Astrocyte (in vitro differentiated cells and primary cell): ENCODE data around the gene FCHO1. TPM values are rescaled to one million over a fixed set of nuclear protein-coding genes. Genes with fewer than 3 reads are reported as not detected.

ENCODE experiments used
- DNase-seq: peaks from one replicate; pipeline ENCODE4 v3.0.0-alpha.2; 2010; ENCODE audit warnings: low read depth
- FAIRE-seq: peaks from 2 replicates; lab custom pipeline; 2011; peaks lifted over from hg19 to GRCh38; lab: Jason Lieb, UNC
- H2AFZ ChIP-seq: 2 replicates; pipeline ENCODE4 v1.6.0; 2012; ENCODE audit warnings: low read depth, low read length, inconsistent platforms
- H3K27ac ChIP-seq: 2 replicates; pipeline ENCODE4 v1.5.1; 2011; ENCODE audit warnings: low read depth, low read length, inconsistent platforms
- H3K27me3 ChIP-seq: 2 replicates; pipeline ENCODE4 v1.6.0; 2011; ENCODE audit warnings: low read length, inconsistent platforms; ENCODE audit not compliant: insufficient read depth
- H3K36me3 ChIP-seq: 2 replicates; pipeline ENCODE4 v1.5.1; 2011; ENCODE audit warnings: low read length, inconsistent platforms; ENCODE audit not compliant: insufficient read depth
- H3K4me1 ChIP-seq: 2 replicates; pipeline ENCODE4 v1.5.1; 2011; ENCODE audit warnings: low read length, inconsistent platforms; ENCODE audit not compliant: insufficient read depth
- H3K4me2 ChIP-seq: 2 replicates; pipeline ENCODE4 v1.6.0; 2012; ENCODE audit warnings: low read length, inconsistent platforms
- H3K4me3 ChIP-seq: 2 replicates; pipeline ENCODE4 v1.5.1; 2011; ENCODE audit warnings: low read depth, mild to moderate bottlenecking, low read length, inconsistent platforms; ENCODE audit not compliant: insufficient read depth
- H3K79me2 ChIP-seq: 2 replicates; pipeline ENCODE4 v1.6.0; 2012; ENCODE audit warnings: mild to moderate bottlenecking, low read length, inconsistent platforms; ENCODE audit not compliant: insufficient read depth
- H3K9ac ChIP-seq: 2 replicates; pipeline ENCODE4 v1.6.0; 2012; ENCODE audit warnings: mild to moderate bottlenecking, low read length, inconsistent platforms
- H3K9me3 ChIP-seq: 2 replicates; pipeline ENCODE4 v1.5.1; 2012; ENCODE audit warnings: low read depth, mild to moderate bottlenecking, low read length, inconsistent platforms; ENCODE audit not compliant: insufficient read depth
- H4K20me1 ChIP-seq: 2 replicates; pipeline ENCODE4 v1.6.0; 2012; ENCODE audit warnings: low read length, inconsistent platforms; ENCODE audit not compliant: insufficient read depth
- H3K27ac Mint-ChIP-seq: one replicate; pipeline ENCODE4 v1.8.0; 2021; ENCODE audit warnings: mild to moderate bottlenecking, mixed read lengths; ENCODE audit not compliant: unreplicated experiment
- H3K27me3 Mint-ChIP-seq: one replicate; pipeline ENCODE4 v1.8.0; 2021; ENCODE audit warnings: low read depth, mixed read lengths; ENCODE audit not compliant: unreplicated experiment
- H3K36me3 Mint-ChIP-seq: one replicate; pipeline ENCODE4 v1.8.0; 2021; ENCODE audit warnings: low read depth, mixed read lengths; ENCODE audit not compliant: unreplicated experiment
- H3K4me1 Mint-ChIP-seq: one replicate; pipeline ENCODE4 v1.8.0; 2021; ENCODE audit warnings: low read depth, mixed read lengths; ENCODE audit not compliant: unreplicated experiment
- H3K4me3 Mint-ChIP-seq: one replicate; pipeline ENCODE4 v1.8.0; 2021; ENCODE audit warnings: mild to moderate bottlenecking, moderate library complexity, mixed read lengths; ENCODE audit not compliant: unreplicated experiment
- H3K9me3 Mint-ChIP-seq: one replicate; pipeline ENCODE4 v1.8.0; 2021; ENCODE audit warnings: mild to moderate bottlenecking, mixed read lengths; ENCODE audit not compliant: unreplicated experiment
- EZH2 ChIP-seq: IDR thresholded peaks from 2 replicates; pipeline ENCODE4 v1.6.1; 2012; ENCODE audit warnings: mild to moderate bottlenecking, low read length, inconsistent platforms; ENCODE audit not compliant: insufficient read depth
- total RNA-seq: library from RNA; stranded (reverse); gene quantifications from 2 replicates; pipeline ENCODE4 v1.2.1, GENCODE V29; 2021
- TF ChIP-seq, protein P1 (sequence below): IDR thresholded peaks from 2 replicates; pipeline ENCODE4 v1.5.1; 2011; ENCODE audit warnings: low read depth, mild to moderate bottlenecking, inconsistent platforms, low read length, moderate library complexity; ENCODE audit not compliant: insufficient read depth

Gene FCHO1
- total RNA-seq, 1 donor from 2014 or later: 2.0 TPM

- no peak overlapping the region for H3K4me3 ChIP-seq
- peaks cover 2% of the 10 kb centered on the region for H3K9me3 Mint-ChIP-seq
- TF ChIP-seq, protein P1, sequence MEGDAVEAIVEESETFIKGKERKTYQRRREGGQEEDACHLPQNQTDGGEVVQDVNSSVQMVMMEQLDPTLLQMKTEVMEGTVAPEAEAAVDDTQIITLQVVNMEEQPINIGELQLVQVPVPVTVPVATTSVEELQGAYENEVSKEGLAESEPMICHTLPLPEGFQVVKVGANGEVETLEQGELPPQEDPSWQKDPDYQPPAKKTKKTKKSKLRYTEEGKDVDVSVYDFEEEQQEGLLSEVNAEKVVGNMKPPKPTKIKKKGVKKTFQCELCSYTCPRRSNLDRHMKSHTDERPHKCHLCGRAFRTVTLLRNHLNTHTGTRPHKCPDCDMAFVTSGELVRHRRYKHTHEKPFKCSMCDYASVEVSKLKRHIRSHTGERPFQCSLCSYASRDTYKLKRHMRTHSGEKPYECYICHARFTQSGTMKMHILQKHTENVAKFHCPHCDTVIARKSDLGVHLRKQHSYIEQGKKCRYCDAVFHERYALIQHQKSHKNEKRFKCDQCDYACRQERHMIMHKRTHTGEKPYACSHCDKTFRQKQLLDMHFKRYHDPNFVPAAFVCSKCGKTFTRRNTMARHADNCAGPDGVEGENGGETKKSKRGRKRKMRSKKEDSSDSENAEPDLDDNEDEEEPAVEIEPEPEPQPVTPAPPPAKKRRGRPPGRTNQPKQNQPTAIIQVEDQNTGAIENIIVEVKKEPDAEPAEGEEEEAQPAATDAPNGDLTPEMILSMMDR: no peak
- no peak for TF ChIP-seq EZH2
- H3K4me1 ChIP-seq: no peaks in the 10 kb centered on the region
- no peak overlapping the region for H3K27ac Mint-ChIP-seq
- no peaks in the 10 kb centered on the region for H3K79me2 ChIP-seq
- no peak overlapping the region for H3K4me2 ChIP-seq
- peaks cover 23% of the 10 kb centered on the region for H3K27me3 Mint-ChIP-seq
- no peaks in the 10 kb centered on the region for H3K36me3 Mint-ChIP-seq
- H3K36me3 ChIP-seq: no peaks in the 10 kb centered on the region
- H3K9ac ChIP-seq: no peak overlapping the region
- FAIRE-seq (no peak), DNase-seq (no peak)
- no peaks in the 10 kb centered on the region for H3K9me3 ChIP-seq
- H3K4me1 Mint-ChIP-seq: no peaks in the 10 kb centered on the region
- no peak overlapping the region for H3K27ac ChIP-seq
- peaks cover 21% of the 10 kb centered on the region for H3K27me3 ChIP-seq
- no peaks in the 10 kb centered on the region for H4K20me1 ChIP-seq
- H2AFZ ChIP-seq: no peak overlapping the region
- H3K4me3 Mint-ChIP-seq: no peak overlapping the region
Measured at GRCh38 chr19:17790059-17790780, 38.9 kb downstream of the FCHO1 start.

DNA sequence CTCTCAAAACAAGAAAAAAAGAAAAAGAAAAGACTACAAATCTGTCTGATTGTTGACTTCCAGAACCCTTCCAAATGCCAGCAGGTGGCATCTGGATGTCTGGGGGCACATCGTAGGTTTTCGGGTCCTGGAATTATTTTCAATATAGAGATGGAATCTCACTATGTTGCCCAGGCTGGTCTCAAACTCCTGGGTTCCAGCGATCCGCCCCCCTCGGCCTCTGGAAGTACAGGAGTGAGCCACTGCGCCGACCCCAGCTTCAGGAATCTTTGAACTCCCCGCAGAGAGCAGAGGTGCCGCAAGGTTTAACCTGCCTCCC, 43.1 kb downstream of the FCHO1 start:
- Mint-ChIP-seq H3K9me3 (no peaks in the 10 kb centered on the region), H3K36me3 (no peaks in the 10 kb centered on the region), H3K27ac (no peak overlapping the region), H3K4me1 (peaks cover 2% of the 10 kb centered on the region), H3K4me3 (no peak overlapping the region), H3K27me3 (peaks cover 39% of the 10 kb centered on the region)
- H3K9ac ChIP-seq: no peak overlapping the region
- peaks cover 32% of the 10 kb centered on the region for H3K27me3 ChIP-seq
- no peak overlapping the region for H2AFZ ChIP-seq
- H3K4me3 ChIP-seq: no peak overlapping the region
- DNase-seq (no peak), FAIRE-seq (no peak)
- H3K79me2 ChIP-seq: no peaks in the 10 kb centered on the region
- no peaks in the 10 kb centered on the region for H3K36me3 ChIP-seq
- H3K4me2 ChIP-seq: no peak overlapping the region
- no peaks in the 10 kb centered on the region for H3K4me1 ChIP-seq
- H3K27ac ChIP-seq: no peak overlapping the region
- H3K9me3 ChIP-seq: no peaks in the 10 kb centered on the region
- no peak for TF ChIP-seq EZH2
- TF ChIP-seq, protein P1: no peak
- H4K20me1 ChIP-seq: no peaks in the 10 kb centered on the region
